Fibroblast of mammary gland (primary cell): ENCODE measurements around the gene SPATS2.

Experiments used
- DNase-seq: peaks from one replicate; pipeline ENCODE4 v3.0.0-alpha.2; 2010; ENCODE audit warnings: low read depth
- H3K4me3 ChIP-seq: 2 replicates; pipeline ENCODE4 v1.5.1; 2011; ENCODE audit warnings: low read depth, mild to moderate bottlenecking, low read length, moderate library complexity; ENCODE audit not compliant: control insufficient read depth
- CTCF ChIP-seq: conservative IDR thresholded peaks from 2 replicates; pipeline ENCODE4 v1.5.1; 2011; ENCODE audit warnings: low read depth, low read length, inconsistent platforms; ENCODE audit not compliant: control insufficient read depth, insufficient read depth

The SPATS2 gene

GRCh38 chr12:49519574-49519936 lies 152.3 kb downstream of the SPATS2 start:
- H3K4me3 ChIP-seq = no peak overlapping the region
- no peak for DNase-seq
- TF ChIP-seq CTCF = no peak

GRCh38 chr12:49521389-49521788 lies 154.1 kb downstream of the SPATS2 start:
- no peak overlapping the region for H3K4me3 ChIP-seq
- no peak for TF ChIP-seq CTCF
- no peak for DNase-seq

DNA sequence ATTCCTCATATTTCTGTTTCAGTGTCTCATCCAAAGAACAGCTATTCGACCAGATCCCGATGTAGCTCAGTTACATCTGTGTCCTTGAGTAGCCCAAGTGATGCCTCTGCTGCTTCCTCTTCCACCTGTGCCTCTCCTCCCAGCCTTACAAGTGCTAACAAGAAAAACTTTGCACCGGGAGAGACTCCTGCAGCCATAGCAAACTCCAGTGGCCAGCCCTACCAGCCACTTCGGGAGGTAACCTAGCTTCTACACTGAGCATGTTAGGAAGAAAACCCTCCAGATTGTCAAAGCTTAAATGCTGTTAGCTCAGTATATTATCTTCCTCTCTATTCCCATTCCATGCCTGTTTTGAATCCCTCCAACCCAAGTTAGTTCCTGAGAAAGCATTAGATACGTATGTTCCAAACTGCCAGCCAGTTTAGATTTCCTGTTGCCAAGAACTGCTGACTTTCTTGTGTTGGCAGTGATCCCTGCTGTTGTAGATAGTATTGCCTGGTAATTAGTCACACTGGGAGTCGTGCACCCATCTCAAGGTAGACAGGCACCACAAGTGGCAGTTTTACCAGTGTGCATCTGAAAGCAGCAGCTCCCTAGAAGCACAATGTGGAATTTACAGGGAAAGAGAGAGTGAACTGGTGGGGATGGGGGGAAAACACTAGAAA lies 157.5 kb downstream of the SPATS2 start:
- peak; percentile 14 for DNase-seq
- no peak for TF ChIP-seq CTCF
- no peak overlapping the region for H3K4me3 ChIP-seq

GRCh38 chr12:49525942-49526341 lies 158.7 kb downstream of the SPATS2 start:
- TF ChIP-seq CTCF = no peak
- H3K4me3 ChIP-seq = no peak overlapping the region
- DNase-seq = no peak

- no peak overlapping the region for H3K4me3 ChIP-seq
- DNase-seq = no peak
- no peak for TF ChIP-seq CTCF
Observed at GRCh38 chr12:49527361-49528130, 160.3 kb downstream of the SPATS2 start.

GRCh38 chr12:49529414-49529813 lies 162.2 kb downstream of the SPATS2 start:
- no peak for DNase-seq
- H3K4me3 ChIP-seq = no peak overlapping the region
- TF ChIP-seq CTCF = no peak

DNA sequence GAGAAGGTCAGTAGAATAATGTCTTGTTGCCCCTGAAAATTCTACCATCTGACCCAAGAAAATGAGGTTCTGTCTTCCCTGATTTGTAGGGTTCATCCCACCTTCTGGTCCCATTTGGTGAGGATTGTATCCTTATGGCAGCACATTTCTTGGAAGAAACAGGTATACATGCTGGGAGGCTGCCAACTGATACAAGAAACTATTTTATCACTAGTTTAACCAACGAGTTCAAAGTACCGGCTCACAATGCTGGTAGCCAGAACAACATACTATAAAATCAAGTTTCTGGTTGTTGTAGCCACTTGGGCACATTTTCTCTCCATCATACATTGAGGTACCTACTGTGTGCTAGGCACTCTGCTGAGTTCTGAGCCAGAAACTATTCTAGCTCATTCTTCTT lies 164.5 kb downstream of the SPATS2 start:
- DNase-seq = no peak
- no peak overlapping the region for H3K4me3 ChIP-seq
- no peak for TF ChIP-seq CTCF
